Keratinocyte (primary cell): ENCODE measurements around the gene FOXB2.

ENCODE experiments used
- EZH2 ChIP-seq: IDR thresholded peaks from one replicate; pipeline ENCODE4 v1.6.1; 2012; ENCODE audit warnings: inconsistent platforms, mild to moderate bottlenecking, low read length, moderate library complexity
- TF ChIP-seq, protein P1 (sequence below), 3 experiments: IDR thresholded peaks in 1 of 3; conservative IDR thresholded peaks in 1 of 3; optimal IDR thresholded peaks in 1 of 3; 2 replicates in 2 of 3; 3 replicates in 1 of 3; pipeline versions ENCODE3 to v1.5.1; 2011; ENCODE audit warnings: low read length in 3 of 3, mild to moderate bottlenecking in 3 of 3, moderate library complexity in 2 of 3, control low read depth in 1 of 3, inconsistent platforms in 1 of 3; ENCODE audit not compliant: insufficient read depth in 2 of 3; ENCODE audit errors: extremely low read depth in 1 of 3

GRCh38 chr9:76984486-76984885 lies 35.0 kb upstream of the FOXB2 start:
- TF ChIP-seq, protein P1, sequence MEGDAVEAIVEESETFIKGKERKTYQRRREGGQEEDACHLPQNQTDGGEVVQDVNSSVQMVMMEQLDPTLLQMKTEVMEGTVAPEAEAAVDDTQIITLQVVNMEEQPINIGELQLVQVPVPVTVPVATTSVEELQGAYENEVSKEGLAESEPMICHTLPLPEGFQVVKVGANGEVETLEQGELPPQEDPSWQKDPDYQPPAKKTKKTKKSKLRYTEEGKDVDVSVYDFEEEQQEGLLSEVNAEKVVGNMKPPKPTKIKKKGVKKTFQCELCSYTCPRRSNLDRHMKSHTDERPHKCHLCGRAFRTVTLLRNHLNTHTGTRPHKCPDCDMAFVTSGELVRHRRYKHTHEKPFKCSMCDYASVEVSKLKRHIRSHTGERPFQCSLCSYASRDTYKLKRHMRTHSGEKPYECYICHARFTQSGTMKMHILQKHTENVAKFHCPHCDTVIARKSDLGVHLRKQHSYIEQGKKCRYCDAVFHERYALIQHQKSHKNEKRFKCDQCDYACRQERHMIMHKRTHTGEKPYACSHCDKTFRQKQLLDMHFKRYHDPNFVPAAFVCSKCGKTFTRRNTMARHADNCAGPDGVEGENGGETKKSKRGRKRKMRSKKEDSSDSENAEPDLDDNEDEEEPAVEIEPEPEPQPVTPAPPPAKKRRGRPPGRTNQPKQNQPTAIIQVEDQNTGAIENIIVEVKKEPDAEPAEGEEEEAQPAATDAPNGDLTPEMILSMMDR (optimal IDR thresholded peaks at IDR 0.05 in 1 of 3, IDR thresholded peaks at IDR 0.05 in 1 of 3, conservative IDR thresholded peaks at IDR 0.05 in 1 of 3; ENCODE audit: extremely low read depth in 1 of 3, insufficient read depth in 2 of 3, low read length in 3 of 3): no peak
- TF ChIP-seq EZH2: no peak
